Inferior parietal cortex (tissue), 1 donor: ENCODE results near the gene PPARA.
"Not testable (repeated sequence)": the region's sequence is repeated elsewhere in the genome, so short reads cannot be mapped to it uniquely, and the experiment has no call there.

ENCODE experiments used
- DNase-seq: peaks from one replicate; pipeline ENCODE4 v3.0.0-alpha.2; 2016; ENCODE audit errors: extremely low spot score

PPARA gene

DNA sequence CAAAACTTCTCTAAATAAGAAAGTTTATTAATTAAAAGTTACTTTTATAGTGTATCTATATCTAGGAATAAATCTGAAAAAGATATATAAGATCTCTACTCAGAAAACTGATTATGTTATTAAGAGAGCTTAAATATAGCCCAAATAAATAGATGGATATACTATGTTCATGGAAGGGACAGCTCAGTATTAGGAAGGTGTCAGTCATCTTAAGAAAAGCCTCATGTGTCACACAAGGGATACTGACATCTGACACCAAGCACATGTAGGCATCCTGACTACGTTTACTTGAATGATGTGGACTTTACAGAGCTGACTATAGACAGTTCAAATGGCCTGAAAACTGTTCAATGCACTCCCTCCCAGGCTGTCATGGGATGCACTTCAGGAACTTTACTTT, 19.3 kb downstream of the PPARA start:
- DNase-seq, result no peak

DNA sequence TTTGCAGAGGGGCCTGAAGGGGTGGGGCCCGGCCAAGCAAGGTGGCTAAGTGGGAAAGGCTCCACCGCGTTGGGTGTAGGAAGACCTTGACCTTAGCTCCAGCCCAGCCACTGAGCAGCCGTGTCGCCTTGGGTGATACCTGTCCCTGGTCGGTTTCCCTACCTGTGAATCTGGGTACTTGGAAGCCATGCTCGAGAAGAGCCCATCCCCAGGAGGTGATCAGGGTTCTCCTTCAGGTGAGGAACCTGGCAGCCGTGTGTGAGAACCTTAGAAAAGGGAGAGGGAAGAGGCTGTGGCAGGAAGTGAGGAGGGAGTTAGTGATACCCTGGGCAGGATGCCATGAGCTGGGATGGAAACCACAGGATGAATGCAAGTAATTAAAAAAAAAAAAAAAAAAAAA, 21.6 kb downstream of the PPARA start:
- no peak for DNase-seq

DNA sequence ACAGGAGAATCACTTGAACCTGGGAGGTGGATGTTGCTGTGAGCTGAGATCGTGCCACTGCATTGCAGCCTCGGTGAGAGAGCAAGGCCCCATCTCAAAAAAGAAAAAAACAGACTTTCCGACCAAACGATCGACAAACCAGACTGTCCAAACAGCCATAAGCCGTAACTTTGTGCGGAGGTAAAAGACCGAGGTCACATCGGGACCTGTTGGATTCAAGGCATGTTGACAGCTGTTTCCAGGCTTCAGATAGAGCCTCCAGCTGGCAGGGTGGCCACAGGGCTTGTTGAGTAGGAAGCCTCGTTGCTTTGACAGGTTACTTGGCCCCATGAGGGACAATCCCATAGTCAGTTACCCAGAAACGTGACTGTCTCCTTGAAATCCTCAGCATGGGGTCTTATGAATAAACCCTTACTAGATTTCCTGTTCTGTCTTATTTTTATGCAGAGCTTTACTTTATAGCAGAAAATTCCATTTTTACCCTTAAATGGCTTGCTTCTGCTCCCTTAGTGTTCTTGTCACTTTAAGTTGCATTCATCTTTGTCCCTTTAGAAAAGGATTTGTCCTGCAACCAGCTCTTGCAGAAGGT, 22.3 kb downstream of the PPARA start:
- DNase-seq, result no peak

DNA sequence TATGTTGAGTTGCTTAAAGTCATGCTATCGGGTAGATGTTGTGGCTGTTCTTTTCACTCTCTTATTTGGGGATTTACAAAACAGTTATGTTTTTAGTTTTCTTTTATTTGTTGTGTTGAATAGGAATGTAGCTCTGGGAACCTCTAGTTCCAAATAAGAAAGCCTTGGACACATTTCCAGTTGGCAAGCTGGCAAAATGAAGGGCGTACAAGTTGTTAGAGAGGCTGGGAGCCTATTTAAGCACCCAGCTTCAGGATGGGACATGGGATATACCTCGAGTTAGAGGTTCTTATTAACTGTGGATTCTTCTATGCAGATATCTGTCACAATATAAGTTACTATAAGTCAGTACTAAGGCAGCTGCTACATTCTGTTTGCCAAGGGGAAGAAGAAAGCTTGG, 22.8 kb downstream of the PPARA start:
- peak; percentile 21 for DNase-seq

DNA sequence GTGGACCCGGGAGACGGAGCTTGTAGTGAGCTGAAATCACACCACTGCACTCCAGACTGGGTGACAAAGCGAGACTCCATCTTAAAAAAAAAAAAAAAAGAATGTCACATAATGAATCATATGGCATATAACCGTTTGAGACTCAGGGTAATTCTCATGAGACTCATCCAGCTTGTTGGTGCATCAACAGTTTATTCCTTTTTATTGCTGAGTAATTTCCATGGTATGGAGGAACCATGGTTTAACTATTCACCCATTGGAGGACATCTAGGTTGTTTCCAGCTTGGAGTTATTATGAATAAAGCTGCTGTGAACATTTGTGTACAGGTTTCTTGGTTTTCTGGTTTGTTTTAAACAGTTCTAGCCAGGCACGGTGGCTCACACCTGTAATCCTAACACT, 25.3 kb downstream of the PPARA start:
- no peak for DNase-seq

DNA sequence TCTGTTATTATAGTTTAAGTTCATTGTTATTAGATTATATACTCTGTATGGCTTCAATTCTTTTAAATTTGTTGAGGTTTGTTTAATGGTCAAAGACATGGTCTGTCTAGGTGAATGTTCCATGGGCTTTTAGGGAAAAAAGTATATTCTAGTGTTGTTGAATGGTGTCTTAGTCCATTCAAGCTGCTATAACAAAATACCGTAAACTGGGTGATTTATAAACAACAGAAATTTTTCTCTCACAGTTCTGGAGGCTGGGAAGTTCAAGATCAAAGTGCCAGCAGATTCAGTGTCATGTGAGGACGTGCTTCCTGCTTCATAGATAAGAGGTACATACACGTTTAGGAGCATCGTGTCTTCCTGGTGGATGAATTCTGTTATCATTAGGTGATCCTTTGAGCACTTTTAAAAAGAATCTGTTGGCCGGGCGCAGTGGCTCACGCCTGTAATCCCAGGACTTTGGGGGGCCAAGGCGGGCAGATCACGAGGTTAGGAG, 26.2 kb downstream of the PPARA start:
- DNase-seq, result no peak

DNA sequence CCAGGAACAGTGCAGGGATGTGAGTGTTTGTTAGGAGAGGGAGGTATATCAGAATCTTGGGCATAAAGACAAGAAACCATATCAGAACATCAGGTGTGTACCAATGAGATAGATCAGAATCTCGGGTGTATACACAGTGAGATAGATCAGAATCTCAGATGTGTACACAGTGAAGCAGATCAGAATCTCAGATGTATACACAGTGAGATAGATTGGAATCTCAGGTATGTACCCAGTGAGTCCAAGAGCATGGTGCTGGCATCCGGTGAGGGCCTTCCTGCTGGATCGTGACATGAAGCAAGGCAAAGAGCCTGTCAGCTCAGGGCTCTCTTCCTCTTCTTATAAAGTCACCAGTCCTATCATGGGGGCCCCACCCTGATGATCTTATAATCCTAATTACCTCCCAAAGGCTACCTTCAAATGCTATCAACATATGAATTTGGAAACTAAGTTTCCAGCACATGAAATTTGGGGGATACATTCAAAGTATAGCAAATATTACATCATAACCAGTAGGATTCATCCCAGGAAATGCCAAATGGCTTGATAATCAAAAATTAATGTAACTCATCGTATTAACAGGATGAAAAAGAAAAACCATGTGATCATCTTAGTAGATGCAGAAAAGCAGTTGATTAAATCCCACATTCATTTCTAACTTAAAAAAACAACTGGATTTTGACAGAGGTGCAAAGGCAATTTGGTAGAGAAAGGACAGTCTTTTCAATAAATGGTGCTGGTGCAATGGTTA, 28.6 kb downstream of the PPARA start:
- no peak for DNase-seq

DNA sequence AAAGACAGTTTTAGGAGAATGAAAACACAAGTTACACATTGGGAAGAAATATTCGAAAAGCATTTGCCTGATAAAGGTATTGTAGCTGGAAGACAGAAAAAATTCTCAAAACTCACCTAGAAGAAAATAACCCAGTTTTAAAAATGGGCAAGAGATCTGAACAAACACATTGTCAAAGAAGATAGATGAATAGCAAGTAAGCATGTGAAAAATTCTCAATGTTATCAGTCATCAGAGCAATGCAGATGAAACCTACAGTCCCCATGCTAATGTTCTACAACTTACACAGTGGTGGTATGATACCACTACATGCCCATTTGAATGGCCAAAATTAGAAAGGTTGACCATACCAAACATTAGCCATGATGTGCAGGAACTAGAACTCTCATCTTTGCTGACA, 29.4 kb downstream of the PPARA start:
- DNase-seq, result no peak

DNA sequence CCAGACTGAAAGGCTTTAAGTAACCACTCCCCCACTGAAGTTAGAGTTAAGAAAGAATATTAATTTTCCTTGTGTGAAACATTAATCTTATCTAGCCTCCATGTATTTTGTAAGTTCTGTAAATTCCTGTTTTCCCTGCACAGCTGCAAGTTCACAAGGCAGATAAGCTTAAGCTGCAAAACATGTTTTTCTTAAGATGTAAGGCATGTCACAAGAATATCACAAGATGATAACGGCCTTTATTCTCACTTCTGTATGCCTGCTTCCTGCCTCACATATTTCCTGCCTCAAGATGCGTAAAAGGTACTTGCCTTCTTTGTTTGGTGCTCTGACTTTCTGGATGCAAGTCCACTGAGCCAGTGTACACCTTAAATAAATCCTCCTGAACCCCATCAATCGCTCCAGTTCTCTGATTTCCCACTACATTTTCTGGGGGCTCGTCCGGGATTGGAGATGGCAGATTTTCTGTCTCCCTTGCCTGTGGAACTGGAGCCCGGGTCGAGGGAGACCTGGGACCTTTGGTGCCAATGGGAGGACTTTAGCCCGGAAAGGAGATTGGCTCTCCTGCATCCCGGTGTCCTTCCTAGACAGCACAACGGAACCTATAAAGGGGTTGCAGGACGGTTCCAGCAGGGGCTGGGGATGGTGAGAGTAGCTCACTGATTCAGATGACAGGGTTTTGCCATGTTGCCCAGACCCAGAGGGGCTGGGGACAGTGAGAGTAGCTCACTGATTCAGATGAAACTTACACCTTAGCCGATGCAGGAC, 30.2 kb downstream of the PPARA start:
- no peak for DNase-seq

DNA sequence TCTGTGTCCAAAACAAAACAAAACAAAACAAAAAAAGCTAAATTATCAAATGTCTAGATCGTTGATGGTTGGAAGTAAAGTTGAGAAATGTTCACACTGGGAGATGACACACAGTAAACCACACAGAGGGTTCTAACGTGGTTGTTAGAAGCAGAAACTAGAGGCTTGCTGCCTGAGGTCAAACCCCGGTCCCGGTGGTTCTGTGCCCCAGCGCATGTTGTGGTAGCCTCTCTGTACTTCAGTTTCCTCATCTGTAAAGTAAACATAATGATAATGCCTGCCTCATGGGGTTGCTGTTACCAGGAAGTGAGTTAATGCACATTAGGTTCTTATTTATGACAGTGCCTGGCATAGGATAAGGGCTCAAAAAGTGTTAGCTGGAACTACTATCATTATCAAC, 33.4 kb downstream of the PPARA start:
- no peak for DNase-seq

DNA sequence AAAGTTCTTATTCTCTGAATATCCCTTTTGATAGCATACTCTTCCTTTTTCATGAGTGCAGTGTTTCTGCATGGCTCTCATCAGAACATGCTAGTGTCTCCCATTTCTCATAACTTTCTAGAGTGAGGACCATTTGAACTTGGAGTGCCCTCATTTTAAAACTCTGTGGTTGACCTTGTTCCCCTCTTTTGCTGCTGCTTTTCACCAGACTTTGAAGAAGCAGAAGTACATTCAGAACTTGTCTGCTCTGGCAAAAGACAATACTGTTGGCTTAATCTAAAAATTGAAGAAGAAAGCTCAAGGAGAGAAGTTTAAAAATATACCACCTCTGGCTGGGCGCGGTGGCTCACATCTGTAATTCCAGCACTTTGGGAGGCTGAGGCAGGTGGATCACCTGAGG, 35.0 kb downstream of the PPARA start:
- DNase-seq, result no peak

DNA sequence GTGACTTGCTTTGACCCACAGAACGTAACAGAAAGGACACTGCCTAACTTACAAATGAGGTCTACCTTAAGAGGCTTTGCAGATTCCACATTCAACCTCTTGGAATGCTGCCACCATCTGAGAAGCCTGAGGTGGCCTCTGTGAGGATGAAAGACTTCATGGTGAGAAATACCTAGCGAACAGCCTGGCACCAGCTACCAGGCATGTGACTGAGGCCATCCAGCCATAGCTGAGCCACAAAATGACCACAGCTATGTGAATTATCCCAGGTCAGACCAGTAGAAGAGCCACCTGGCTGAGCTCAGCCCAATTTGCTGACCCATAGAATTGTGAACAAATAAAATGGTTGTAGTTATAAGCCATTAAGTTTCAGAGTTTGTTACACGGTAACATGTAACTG, 37.5 kb downstream of the PPARA start:
- no peak for DNase-seq

DNA sequence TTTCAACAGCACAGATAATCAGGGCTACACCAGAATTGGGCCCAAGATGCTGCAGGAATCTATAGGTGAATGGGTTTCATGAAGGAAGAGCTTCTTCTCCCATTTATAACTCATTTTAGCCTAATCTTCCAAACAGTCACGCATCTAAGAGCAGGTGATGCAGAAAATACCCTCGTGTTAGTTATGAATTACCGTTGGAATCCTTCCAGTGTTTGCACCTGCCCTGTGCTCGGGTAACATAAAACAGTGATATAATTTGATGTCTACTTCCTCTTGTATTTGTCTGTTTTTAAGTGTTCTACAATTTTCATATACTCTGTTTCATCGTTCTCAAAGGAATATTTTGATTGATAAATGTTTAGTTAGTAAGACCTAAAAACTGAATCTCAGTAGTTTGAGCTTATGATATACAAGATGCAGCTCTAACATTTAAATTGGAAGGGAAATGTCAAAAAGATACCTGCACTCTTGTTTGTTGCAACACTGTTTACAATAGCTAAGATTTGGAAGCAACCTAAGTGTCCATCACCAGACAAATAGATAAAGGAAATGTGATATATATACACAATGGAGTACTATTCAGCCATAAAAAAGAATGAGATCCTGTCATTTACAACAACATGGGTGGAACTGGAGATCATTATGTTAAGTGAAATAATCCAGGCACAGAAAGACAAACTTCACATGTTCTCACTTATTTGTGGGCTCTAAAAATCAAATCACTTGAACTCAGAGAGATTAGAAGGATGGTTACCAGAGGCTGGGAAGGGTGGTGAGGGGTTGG, 42.1 kb downstream of the PPARA start:
- no peak for DNase-seq

DNA sequence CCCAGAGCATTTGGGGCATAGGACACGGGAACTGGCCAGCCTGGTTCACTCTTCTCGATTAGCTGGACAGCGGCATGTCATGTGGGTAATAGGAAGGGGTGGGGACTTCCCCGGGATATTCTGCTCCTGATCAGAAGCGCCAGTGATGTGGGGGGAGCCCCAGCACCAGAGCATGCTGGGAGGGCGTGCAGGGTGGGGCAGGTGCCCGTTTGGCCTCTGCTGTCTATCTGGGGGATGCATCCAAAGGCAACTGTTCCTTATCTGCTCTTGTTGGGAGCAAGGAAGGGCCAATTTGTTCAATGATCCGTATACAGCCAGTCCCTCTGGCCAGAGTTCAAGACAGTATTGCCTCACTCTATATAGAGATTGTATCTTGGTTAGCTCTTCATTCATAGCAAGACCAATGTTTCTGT, 43.6 kb downstream of the PPARA start:
- DNase-seq, result no peak

DNA sequence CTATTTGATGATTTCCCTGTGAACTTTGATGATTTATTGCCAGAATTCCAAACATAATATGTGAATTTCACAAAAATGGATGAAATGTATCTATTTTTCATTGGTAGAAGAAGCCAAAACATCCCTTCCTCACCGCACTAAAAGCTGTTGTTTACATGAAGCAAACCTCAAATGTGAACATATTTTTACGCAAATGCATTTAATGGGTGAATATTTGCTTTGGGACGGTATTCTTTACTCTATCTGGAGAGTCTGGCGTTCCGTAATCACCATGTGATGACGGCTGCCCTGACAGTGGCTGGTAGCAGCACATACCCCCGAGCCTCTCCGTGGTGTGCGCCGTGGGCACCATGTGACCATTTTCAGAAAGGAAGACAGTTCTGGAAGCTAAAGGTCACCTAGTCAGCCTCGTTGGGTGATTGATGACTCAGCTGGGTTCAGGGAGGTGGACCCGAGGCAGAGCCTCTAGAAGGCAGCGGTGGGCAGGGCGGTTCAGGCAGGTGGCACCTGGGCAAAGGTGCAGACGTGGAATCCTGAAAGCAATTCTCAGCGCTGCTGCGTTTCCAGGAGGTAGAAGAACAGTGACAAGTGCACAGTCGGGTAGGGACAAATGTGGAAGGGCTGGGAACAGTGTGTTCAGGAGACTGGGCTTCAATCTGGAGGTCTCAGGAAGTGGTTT, 45.3 kb downstream of the PPARA start:
- DNase-seq, result no peak

DNA sequence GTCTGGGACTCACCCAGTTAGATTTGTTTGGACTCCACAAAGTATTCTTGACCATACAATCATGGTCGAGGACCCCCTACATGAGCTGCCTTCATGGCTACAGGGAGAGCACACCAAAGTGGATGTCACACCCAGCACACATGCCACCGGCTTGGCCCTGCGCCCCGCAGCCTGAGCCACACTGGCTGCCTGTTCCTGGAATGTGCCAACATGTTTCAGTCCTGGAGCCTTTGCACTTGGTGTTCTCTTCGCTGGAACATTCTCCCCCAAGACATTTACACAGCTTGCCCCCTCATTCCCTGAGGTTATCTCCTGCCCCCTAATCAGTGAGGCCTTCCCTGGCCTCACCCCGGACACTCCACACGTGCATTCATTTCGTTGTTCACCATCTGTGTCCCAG, 46.0 kb downstream of the PPARA start:
- no peak for DNase-seq

DNA sequence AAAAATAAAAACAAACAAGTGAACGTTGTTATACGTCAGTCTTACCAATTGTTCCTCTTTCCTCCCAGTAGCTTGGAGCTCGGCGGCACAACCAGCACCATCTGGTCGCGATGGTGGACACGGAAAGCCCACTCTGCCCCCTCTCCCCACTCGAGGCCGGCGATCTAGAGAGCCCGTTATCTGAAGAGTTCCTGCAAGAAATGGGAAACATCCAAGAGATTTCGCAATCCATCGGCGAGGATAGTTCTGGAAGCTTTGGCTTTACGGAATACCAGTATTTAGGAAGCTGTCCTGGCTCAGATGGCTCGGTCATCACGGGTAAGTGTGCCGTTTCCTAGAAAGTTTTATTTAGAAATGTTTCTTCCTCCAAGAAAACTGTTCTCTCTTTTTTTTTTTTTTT, 47.9 kb downstream of the PPARA start:
- DNase-seq, result no peak

DNA sequence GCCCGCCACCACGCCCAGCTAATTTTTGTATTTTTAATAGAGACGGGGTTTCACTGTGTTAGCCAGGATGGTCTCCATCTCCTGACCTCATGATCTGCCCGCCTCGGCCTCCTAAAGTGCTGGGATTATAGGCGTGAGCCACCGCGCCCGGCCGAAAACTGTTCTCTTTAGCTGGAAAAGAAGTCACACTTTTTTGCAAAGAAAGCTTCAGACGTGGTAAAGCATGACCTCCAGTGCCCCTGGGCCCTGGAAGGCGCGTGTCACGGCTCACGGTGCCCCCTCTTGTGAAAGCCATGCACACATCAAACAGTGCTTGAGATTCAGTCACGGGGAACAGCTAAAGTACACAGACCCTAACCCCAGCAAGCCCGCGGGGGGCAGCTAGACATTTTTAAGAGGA, 48.5 kb downstream of the PPARA start:
- DNase-seq, result not testable (repeated sequence)

DNA sequence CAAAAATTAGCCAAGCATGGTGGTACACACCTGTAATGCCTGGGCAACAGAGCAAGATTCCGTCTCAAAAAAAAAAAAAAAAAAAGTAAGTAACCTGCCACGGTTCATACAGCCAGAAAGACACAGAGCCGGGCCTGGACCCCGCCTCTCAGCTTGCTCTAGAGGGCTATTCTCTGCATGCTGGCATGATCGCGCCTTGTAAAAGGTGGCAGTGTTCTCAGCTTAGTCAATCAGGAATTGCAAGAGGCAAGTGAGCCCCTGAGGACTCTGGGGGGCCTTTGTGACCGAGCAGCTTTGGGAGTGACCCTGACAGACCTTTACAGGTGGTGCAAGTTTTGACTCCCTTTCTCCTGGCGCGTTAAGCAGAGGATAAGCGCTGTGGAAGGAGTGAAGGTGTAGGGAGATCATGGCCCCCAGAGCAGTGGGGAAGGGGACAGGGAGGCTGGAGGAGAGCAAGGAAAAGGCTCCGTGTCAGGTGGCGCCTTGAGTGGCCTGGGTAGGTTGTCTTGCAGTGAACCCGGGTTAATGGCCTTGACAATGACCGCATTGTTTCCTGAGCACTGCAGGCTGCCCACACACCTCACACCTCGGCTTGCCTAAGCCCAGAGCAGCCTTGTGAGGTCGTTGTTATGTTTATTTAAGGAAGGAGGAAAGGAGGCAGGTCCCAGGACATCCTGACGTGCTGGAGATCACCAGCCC, 50.9 kb downstream of the PPARA start:
- no peak for DNase-seq

DNA sequence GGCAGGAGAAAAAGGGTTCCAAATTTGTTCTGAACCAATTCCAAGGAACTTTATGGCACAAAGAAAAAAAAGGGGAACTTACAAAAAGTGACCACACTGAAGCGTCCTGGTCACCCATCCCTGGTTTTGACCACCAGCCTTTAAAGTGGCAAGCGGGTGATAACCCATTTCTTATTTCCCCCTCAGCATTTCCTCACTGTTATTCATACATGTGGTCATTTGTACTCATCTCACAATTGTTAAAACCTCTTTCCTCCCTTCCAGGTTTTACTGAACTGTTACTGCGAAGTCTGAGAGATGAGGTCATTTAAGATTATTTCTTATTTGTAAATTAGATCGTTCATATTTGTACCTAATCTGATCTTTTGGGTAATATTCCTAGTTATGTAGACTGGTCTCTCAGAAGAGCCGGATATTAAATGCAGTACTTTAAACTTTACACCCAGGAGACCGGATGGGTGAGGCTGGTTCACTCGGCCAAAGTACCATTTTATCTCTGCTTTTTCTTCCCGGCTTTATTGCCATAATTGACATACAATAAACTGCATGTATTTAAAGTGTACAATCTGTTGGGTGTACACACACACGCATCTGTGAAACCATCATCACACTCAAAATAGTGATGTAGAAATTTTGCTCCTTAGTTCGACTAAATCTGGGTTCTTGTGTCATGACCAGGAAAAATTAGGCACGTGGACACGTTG, 52.7 kb downstream of the PPARA start:
- no peak for DNase-seq
